Hepatocyte (in vitro differentiated cells): ENCODE results near the gene TSR3.

Experiments
- CTCF ChIP-seq: fragments of 200-600 bp; sonication (generic); IDR thresholded peaks from 2 replicates; pipeline ENCODE4 v1.5.1; 2016; ENCODE audit warnings: antibody characterized with exemption, mild to moderate bottlenecking; ENCODE audit not compliant: poor library complexity
- EZH2 ChIP-seq: fragments of 200-600 bp; sonication (generic); IDR thresholded peaks from 2 replicates; pipeline ENCODE4 v1.6.1; 2016; ENCODE audit warnings: antibody characterized with exemption, mild to moderate bottlenecking, borderline replicate concordance

DNA sequence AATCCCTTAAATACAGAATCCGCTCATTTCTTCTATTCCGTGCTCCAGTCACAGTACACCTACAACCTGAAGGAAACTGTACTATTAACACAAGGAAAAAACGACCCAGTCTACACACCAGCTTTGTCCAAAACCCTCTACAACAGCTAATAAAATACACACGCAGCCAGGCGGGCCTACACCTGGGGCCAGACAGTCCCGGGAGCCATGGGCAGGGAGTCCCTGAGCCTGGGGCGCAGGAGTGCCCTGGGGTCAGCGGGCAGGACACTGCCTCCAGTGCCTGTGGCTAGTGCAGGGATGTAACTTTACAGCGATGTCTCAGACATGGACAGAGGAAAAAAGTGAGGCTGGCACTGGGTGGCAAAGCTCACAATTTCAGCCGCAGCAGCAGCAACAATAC lies 28.5 kb upstream of the TSR3 start:
- TF ChIP-seq EZH2 (no peak), CTCF (no peak)
